Esophagus muscularis mucosa (tissue), 4 donors: ENCODE measurements around the gene PTPA.

Experiments
- CTCF ChIP-seq, 3 experiments: fragments of 200-600 bp in 2 of 3; fragments of 450-650 bp in 1 of 3; sonication (generic) in 2 of 3; IDR thresholded peaks; one replicate each; pipeline ENCODE4 v1.5.1; 2017 to 2019; ENCODE audit warnings: antibody characterized with exemption in 3 of 3, mild to moderate bottlenecking in 2 of 3, moderate library complexity in 1 of 3
- EP300 ChIP-seq: sonication (generic); formaldehyde crosslinking; IDR thresholded peaks from one replicate; pipeline ENCODE4 v1.6.1; 2017; ENCODE audit warnings: antibody characterized with exemption
- POLR2A ChIP-seq: fragments of 450-650 bp; IDR thresholded peaks from one replicate; pipeline ENCODE4 v1.6.1; 2017; ENCODE audit warnings: antibody characterized with exemption, moderate library complexity, mild to moderate bottlenecking, low read depth
- POLR2AphosphoS5 ChIP-seq, 2 donors: sonication (generic); formaldehyde crosslinking; IDR thresholded peaks; one replicate each; pipeline ENCODE4 v1.6.1; 2017; ENCODE audit warnings: antibody characterized with exemption in 2 of 2

- TF ChIP-seq CTCF (IDR thresholded peaks at IDR 0.05) = no peak
- TF ChIP-seq POLR2AphosphoS5 (IDR thresholded peaks at IDR 0.05) = no peak
- no peak for TF ChIP-seq POLR2A
- TF ChIP-seq EP300 = no peak
These were observed 10.3 kb downstream of the PTPA start for GRCh38 chr9:129121483-129121882.
